MM.1S (cell line): ENCODE results near the gene NFE2L3.

Experiments
- DNase-seq: peaks from one replicate; pipeline ENCODE4 v3.0.0-alpha.2; 2015
- H2AFZ ChIP-seq: fragments of 300-600 bp; sonication (generic); 2 replicates; pipeline ENCODE4 v1.6.0; 2016; ENCODE audit warnings: antibody characterized with exemption, low read length
- H3F3A ChIP-seq: fragments of 300-600 bp; sonication (generic); 2 replicates; pipeline ENCODE4 v1.6.1; 2016; ENCODE audit warnings: mild to moderate bottlenecking, antibody characterized with exemption, low read length, moderate library complexity, mixed read lengths; ENCODE audit not compliant: insufficient read depth
- H3K27ac ChIP-seq: fragments of 300-600 bp; sonication (generic); 2 replicates; pipeline ENCODE4 v1.5.1; 2016; ENCODE audit warnings: mild to moderate bottlenecking, low read length
- H3K27me3 ChIP-seq: fragments of 300-600 bp; sonication (generic); replicated peaks from 2 replicates; pipeline ENCODE4 v1.6.0; 2016; ENCODE audit warnings: low read length; ENCODE audit not compliant: insufficient read depth
- H3K36me3 ChIP-seq: fragments of 300-600 bp; sonication (generic); replicated peaks from 2 replicates; pipeline ENCODE4 v1.6.1; 2016; ENCODE audit warnings: mild to moderate bottlenecking, low read length, mixed read lengths; ENCODE audit not compliant: insufficient read depth
- H3K4me1 ChIP-seq: fragments of 300-600 bp; sonication (generic); 2 replicates; pipeline ENCODE4 v1.6.1; 2016; ENCODE audit warnings: low read length, mixed read lengths
- H3K4me2 ChIP-seq: fragments of 300-600 bp; sonication (generic); 2 replicates; pipeline ENCODE4 v1.6.0; 2016; ENCODE audit warnings: low read depth, low read length
- H3K4me3 ChIP-seq: fragments of 300-600 bp; sonication (generic); 2 replicates; pipeline ENCODE4 v1.5.1; 2016; ENCODE audit warnings: low read length, mixed read lengths
- H3K79me2 ChIP-seq: fragments of 300-600 bp; sonication (generic); 2 replicates; pipeline ENCODE4 v1.6.1; 2016; ENCODE audit warnings: mixed run types, low read length, mixed read lengths
- H3K9ac ChIP-seq: fragments of 300-600 bp; sonication (generic); 2 replicates; pipeline ENCODE4 v1.6.1; 2016; ENCODE audit warnings: low read length, mixed read lengths
- H3K9me2 ChIP-seq: fragments of 300-600 bp; sonication (generic); replicated peaks from 2 replicates; pipeline ENCODE4 v1.6.1; 2016; ENCODE audit warnings: mild to moderate bottlenecking, low read length, mixed read lengths; ENCODE audit not compliant: insufficient read depth
- H3K9me3 ChIP-seq: fragments of 300-600 bp; sonication (generic); replicated peaks from 2 replicates; pipeline ENCODE4 v1.6.1; 2016; ENCODE audit warnings: mild to moderate bottlenecking, low read length, mixed read lengths; ENCODE audit not compliant: insufficient read depth
- H4K20me1 ChIP-seq: fragments of 300-600 bp; sonication (generic); 2 replicates; pipeline ENCODE4 v1.6.1; 2016; ENCODE audit warnings: mild to moderate bottlenecking, low read length, moderate library complexity, mixed read lengths; ENCODE audit not compliant: insufficient read depth
- CTCF ChIP-seq: fragments of 300-600 bp; sonication (generic); IDR thresholded peaks from 2 replicates; pipeline ENCODE4 v1.5.1; 2016; ENCODE audit warnings: antibody characterized with exemption, low read length, mixed read lengths
- EZH2 ChIP-seq: fragments of 300-600 bp; sonication (generic); optimal IDR thresholded peaks from 2 replicates; pipeline ENCODE3; 2017; ENCODE audit warnings: low read depth, mild to moderate bottlenecking, antibody characterized with exemption, low read length, mixed read lengths
- EZH2phosphoT487 ChIP-seq: fragments of 300-600 bp; sonication (generic); IDR thresholded peaks from 2 replicates; pipeline ENCODE4 v1.6.1; 2018; ENCODE audit warnings: antibody characterized with exemption, low read length

Gene NFE2L3

GRCh38 chr7:26136831-26137230 lies 15.2 kb upstream of the NFE2L3 start:
- TF ChIP-seq CTCF, result no peak
- no peak for TF ChIP-seq EZH2
- TF ChIP-seq EZH2phosphoT487, result no peak
- Histone ChIP-seq H3K9me3 (no peaks in the 10 kb centered on the region), H3K79me2 (no peaks in the 10 kb centered on the region), H3K4me1 (no peaks in the 10 kb centered on the region), H3K36me3 (no peaks in the 10 kb centered on the region), H3K4me3 (no peak overlapping the region), H3K9me2 (no peaks in the 10 kb centered on the region), H2AFZ (no peak overlapping the region), H3K27ac (no peak overlapping the region), H3K27me3 (no peaks in the 10 kb centered on the region), H4K20me1 (no peaks in the 10 kb centered on the region), H3K4me2 (no peak overlapping the region), H3F3A (no peaks in the 10 kb centered on the region), H3K9ac (no peak overlapping the region)
- no peak for DNase-seq

- Histone ChIP-seq H3K9me3 (no peaks in the 10 kb centered on the region), H2AFZ (no peak overlapping the region), H3K4me2 (no peak overlapping the region), H3K27me3 (no peaks in the 10 kb centered on the region), H3K4me1 (no peaks in the 10 kb centered on the region), H3K36me3 (no peaks in the 10 kb centered on the region), H3K9me2 (no peaks in the 10 kb centered on the region), H4K20me1 (no peaks in the 10 kb centered on the region), H3K4me3 (no peak overlapping the region), H3F3A (no peaks in the 10 kb centered on the region), H3K27ac (no peak overlapping the region), H3K9ac (no peak overlapping the region), H3K79me2 (no peaks in the 10 kb centered on the region)
- no peak for DNase-seq
- TF ChIP-seq EZH2phosphoT487, result no peak
- no peak for TF ChIP-seq CTCF
- no peak for TF ChIP-seq EZH2
These were observed 11.6 kb upstream of the NFE2L3 start for GRCh38 chr7:26140380-26140779.

GRCh38 chr7:26141077-26141476 lies 10.9 kb upstream of the NFE2L3 start:
- Histone ChIP-seq H3K36me3 (no peaks in the 10 kb centered on the region), H2AFZ (no peak overlapping the region), H3K27me3 (no peaks in the 10 kb centered on the region), H3K4me2 (no peak overlapping the region), H3K9me3 (no peaks in the 10 kb centered on the region), H3K4me3 (no peak overlapping the region), H3K79me2 (no peaks in the 10 kb centered on the region), H3K9me2 (no peaks in the 10 kb centered on the region), H3K4me1 (no peaks in the 10 kb centered on the region), H3K9ac (no peak overlapping the region), H3F3A (no peaks in the 10 kb centered on the region), H3K27ac (no peak overlapping the region), H4K20me1 (no peaks in the 10 kb centered on the region)
- no peak for DNase-seq
- TF ChIP-seq EZH2 (no peak), CTCF (no peak), EZH2phosphoT487 (no peak)
